GM18498 (cell line): ENCODE data around the gene NUMB.

Experiments used
- ATAC-seq: cut with Tn5 transposase; IDR thresholded peaks from one replicate; pipeline ENCODE4 v1.9.1; 2021; ENCODE audit warnings: mild to moderate bottlenecking, moderate library complexity; ENCODE audit not compliant: unreplicated experiment

NUMB gene

GRCh38 chr14:73236752-73237218, 221.6 kb downstream of the NUMB start:
- no peak for ATAC-seq

GRCh38 chr14:73236157-73236556, 222.2 kb downstream of the NUMB start:
- ATAC-seq: no peak

GRCh38 chr14:73235531-73236155, 222.7 kb downstream of the NUMB start:
- no peak for ATAC-seq

DNA sequence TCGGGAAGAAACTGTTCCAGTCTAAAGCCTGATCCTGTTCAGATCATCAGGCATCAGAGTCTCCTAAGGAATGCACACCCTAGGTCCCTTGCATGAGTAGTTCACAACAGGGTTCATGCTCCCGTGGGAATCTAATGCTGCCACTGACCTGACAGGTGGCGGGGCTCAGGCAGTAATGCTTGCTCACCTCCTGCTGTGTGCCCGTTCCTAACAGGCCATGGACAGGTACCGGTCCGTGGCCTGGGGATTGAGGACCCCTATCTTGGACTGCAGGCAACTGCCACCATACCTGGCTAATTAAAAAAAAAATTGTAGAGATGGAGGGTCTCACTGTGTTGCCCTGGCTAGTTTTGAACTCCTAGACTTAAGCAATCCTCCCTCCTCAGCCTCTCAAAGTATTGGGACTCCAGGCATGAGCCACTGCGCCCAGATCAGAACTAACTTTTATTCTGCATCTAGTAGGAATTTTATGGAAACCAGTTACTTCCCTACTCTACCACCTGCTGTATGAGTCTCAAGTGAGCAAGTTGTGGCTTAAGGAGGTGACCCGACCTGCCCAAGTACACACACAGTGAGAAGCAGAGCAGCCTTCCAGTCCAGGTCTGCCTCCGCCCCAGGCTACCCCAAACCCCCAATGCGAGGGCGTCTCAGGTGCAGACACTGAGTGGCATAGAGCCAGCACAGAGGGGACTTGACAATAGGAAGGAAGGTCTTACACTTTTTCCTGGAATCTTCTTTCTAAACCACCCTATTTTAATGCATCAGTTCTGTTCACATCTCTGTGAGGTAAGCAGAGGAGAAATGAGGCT, 223.6 kb downstream of the NUMB start:
- no peak for ATAC-seq

GRCh38 chr14:73234029-73234428, 224.3 kb downstream of the NUMB start:
- ATAC-seq: no peak

- no peak for ATAC-seq
Measured at GRCh38 chr14:73233564-73233963, 224.8 kb downstream of the NUMB start.

GRCh38 chr14:73232984-73233383, 225.4 kb downstream of the NUMB start:
- no peak for ATAC-seq

GRCh38 chr14:73231981-73232851, 226.1 kb downstream of the NUMB start:
- ATAC-seq: no peak

DNA sequence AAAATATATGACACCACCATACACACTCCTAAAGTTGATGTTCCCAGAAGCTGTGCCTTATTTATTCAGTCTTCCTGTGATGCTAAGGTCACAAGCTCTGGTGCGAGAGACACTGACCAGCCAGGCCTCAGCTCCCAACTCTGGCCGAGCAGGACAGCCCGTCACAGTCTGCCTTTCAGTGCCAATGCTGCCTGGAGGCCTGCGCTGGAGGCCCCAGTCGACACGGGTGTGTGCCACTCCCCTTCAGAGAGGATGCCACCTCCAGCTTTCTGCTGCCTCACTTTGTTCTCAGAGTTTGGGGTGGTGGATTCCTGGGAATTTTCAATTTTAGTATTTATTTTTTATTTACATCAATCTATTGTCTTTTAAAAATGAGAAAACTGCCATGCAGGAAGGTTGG, 228.3 kb downstream of the NUMB start:
- no peak for ATAC-seq

GRCh38 chr14:73227812-73228781, 230.2 kb downstream of the NUMB start:
- no peak for ATAC-seq

DNA sequence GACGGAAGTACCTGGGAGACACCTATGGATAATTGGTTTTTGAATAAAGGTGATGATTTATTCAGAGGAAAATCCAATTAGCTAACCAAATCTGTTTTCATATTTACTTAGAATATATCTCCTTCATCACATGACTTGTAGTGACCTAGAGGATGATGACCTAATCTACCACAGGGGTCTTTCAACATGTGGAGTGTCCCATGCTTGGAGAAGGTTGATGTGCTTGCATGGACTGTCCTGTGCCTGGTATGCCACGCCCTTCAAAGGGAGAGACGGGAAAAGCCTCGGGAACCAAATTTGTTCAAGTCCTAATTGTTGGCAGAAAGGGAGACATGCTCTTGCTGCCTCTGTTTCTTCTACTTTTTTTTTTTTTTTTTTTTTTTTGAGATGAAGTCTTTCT, 232.8 kb downstream of the NUMB start:
- no peak for ATAC-seq
